Cardiac septum (tissue), 1 donor: ENCODE data around the gene ITPR1. TPM values are rescaled to one million over a fixed set of nuclear protein-coding genes. Genes with fewer than 3 reads are reported as not detected.

Experiments
- DNase-seq: peaks from one replicate; pipeline ENCODE4 v3.0.0-alpha.2; 2020; ENCODE audit warnings: low spot score
- intact Hi-C: fragments of 100-400 bp; cut with DNase I; formaldehyde crosslinking; loops from one replicate; pipeline ENCODE4 v1.14.0; 2022
- total RNA-seq: library from RNA; stranded (reverse); fragmentation: NEBNext Ultra II Directional; extraction: Animal tissue kit (Norgen Biotek cat#: 25700); gene quantifications from one replicate; pipeline ENCODE4 v1.2.1, GENCODE V29; 2021
- donor health status: DM: no; HTN: no; CAD: no.

ITPR1 gene
- total RNA-seq, 1 donor from 2014 or later = 19.5 TPM

DNA sequence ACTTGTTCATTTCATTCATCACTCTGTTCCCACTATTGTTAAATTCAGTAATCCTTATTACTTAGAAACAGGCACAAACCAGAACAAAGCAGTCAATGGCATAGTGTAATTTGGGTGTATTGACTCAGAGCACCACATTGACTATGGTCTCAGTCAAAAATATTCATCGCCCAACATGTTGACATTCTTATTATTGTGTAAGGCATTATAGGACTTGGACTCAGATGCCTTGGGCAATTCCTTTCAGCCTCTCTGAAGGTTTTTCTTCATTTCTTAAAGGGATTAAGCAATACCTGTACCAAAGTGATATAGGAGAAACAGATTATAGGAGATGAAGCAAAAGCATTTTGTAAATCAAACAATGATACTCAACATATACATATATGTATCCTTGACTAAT is 371.4 kb downstream of the ITPR1 start:
- intact Hi-C loops = no loop called here
- no peak for DNase-seq

GRCh38 chr3:4865714-4866113 is 372.6 kb downstream of the ITPR1 start:
- DNase-seq = no peak
- intact Hi-C loops = no loop called here

- intact Hi-C loops = no loop called here
- DNase-seq = no peak
These were observed 373.7 kb downstream of the ITPR1 start for GRCh38 chr3:4866866-4867265.

DNA sequence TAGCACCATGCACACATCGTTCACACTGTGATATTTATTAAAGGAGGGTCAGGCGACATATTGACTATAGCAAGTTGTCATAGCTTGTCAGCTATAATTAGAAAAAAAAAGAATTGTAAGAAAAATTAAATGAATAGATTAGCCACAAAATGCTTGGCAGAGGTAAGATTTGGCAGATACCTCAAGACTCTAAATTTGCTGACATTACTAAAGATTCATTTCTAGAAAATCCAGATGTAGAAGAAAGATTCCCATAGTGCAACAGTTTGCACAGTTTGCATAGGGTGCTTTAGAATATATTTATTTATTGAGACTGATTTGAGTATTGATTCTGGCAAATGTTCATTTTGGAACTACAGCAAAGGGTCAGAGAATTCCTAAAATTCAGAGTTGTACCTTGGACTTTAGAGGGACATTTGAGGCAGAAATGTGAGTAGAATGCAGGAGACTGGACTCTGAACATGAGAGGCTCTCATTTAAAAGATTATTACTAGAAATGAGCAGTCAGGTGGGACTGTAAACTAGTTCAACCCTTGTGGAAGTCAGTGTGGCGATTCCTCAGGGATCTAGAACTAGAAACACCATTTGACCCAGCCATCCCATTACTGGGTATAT is 384.1 kb downstream of the ITPR1 start:
- DNase-seq = no peak
- intact Hi-C loops = no loop called here

GRCh38 chr3:4880850-4881249 is 387.7 kb downstream of the ITPR1 start:
- intact Hi-C loops = no loop called here
- DNase-seq = no peak

DNA sequence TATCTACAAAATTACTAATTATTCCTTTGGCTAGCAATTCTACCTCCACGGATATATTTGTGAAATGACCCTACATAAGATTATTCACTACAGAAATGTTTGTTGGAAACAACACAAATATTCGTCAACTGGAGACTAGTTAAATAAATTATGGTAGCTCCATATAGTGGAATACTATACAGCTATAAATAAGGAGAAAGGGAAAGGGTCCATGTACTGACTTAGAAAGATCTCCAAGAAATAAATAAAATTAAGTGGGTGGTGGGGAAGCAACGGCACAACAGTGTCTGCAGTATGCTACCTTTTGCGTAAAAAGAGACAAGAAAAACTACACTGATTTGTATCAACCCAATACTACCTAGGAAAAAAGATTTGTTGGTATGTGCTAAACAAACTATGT is 389.4 kb downstream of the ITPR1 start:
- intact Hi-C loops = no loop called here
- no peak for DNase-seq

GRCh38 chr3:4883011-4883410 is 389.9 kb downstream of the ITPR1 start:
- intact Hi-C loops = no loop called here
- no peak for DNase-seq

DNA sequence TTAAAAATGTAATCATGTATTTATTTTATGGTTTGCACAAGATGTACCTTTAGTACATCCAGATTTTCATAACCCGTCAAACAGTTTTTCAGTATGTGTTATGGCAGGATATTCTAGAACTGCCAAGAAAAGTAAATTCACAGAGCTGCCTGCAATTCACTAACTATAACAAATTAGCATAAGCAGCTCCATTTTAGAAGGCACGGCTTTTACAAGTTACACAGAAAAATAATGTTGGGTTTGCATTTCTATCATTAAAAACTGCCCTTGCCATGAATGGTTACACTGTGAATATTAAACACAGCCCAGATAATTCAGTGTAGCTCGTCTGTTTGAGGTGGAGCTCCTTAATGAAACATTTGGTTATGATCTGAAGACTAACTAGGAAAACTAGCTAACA is 391.7 kb downstream of the ITPR1 start:
- intact Hi-C loops = no loop called here
- no peak for DNase-seq

DNA sequence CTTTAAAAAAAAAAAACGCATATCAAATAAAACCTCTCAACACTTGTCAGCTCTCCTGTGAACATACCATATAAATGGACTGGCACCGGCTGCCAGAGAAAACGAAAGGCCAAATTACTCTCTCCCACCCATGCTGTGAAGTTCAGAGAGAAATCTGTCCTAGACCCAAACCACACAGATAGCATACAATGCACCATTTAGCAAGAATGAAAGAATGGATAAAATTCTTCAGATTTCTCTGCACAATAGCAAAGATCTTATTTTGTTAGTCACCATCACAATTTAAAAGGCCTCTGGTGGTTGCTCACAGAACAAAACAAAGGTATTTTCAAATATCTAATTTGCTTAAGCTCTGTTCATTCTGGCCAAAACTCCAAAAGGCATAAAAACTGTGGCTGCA is 392.2 kb downstream of the ITPR1 start:
- no peak for DNase-seq
- intact Hi-C loops = no loop called here

DNA sequence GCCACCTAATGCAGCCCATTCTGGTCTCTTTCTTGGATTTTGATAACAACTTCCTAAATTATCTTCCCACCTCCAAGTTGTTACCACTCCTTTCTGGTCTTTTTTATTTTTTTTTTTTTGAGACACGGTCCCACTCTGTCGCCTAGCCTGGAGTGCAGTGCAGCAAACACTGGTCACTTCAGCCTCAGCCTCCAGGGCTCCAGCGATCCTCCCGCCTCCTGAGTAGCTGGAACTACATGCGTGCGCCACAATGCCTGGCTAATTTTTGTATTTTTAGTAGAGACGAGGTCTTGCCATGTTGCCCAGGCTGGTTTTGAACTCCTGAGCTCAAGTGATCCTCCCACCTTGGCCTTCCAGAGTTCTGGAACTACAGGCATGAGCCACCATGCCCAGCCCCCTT is 393.3 kb downstream of the ITPR1 start:
- intact Hi-C loops = no loop called here
- DNase-seq = no peak

- DNase-seq = no peak
- intact Hi-C loops = no loop called here
These were observed 394.0 kb downstream of the ITPR1 start for GRCh38 chr3:4887177-4887576.

GRCh38 chr3:4888913-4889846 is 396.0 kb downstream of the ITPR1 start:
- intact Hi-C loops = no loop called here
- no peak for DNase-seq

- DNase-seq = no peak
These were observed 396.7 kb downstream of the ITPR1 start for GRCh38 chr3:4889896-4890295.

GRCh38 chr3:4894891-4895530 is 401.9 kb downstream of the ITPR1 start:
- DNase-seq = no peak
- intact Hi-C loops = no loop called here

More at GRCh38 chr3:4889896-4890295, 396.7 kb downstream of the ITPR1 start:
- intact Hi-C loops = no loop called here

DNA sequence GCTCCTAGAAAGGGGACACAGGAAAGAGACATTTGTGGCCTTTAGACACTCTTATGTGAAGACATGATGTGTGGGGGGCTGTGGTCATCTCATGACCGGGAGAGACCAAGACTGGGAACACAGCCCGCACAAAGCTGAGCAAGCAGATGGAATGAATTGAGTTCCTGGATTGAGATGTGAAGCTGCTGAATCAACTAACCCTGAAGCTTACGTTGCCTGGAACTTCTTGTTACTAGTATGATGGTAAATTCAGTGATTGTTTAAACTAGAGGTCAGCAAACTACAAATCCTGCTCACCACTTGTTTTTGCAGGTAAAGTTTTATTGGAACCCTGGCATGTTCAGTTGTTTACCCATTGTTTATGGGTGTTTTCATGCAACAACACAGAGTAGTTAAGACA is 402.7 kb downstream of the ITPR1 start:
- no peak for DNase-seq
- intact Hi-C loops = no loop called here

Other genes with a start within 250 kb of the ITPR1 start
- 15.8 TPM for gene SETMAR, start 190.0 kb upstream of the ITPR1 start, total RNA-seq
- gene SUMF1, start 26.1 kb upstream of the ITPR1 start, total RNA-seq = 10.4 TPM